ENCODE data around the gene ELP5.

DNA sequence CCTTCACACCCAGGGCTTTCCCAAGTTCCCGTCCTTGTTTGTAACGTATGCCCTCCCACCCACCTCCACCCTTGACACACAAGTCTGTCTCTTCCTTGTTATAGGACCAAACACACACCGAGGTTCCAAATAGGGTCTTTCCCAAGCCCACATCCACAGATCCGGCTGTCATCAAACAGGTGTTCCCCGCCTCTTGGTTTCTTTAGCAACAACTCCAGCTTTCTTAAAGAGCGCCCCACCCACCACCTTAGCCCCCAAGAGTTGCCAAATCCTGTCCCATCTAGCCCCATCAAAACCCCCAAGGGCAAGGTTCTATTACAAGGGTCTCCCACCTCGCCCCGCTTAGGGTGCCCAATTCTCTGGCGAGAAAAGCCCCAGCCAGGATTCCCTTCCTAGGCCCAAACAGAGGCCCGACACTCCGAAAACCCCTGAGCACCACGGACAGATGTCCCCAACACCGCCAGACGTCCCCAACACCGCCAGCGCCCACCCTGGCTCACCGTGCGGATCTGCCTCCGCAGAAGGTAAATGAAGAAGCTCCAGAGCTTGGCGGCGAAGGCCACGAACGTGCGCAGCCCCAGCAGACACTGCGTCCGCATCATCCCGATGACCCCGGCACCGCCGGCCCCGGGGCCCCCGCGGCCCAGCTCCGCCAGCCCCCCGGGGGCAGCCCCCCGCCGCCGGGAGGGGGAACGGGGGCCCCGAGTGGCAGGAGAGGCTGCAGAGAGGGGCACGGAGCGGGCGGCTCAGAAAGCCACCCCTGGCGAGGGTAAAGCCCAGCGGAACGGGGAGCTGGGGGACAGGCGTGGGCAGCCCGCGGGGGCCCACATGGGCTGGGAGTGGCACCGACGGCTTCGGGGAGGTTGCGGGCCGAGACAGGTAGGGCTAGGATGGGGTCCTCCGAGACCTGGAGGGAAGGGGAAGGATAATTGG is 1.1 kb upstream of the ELP5 start:
- TF ChIP-seq, protein P1, sequence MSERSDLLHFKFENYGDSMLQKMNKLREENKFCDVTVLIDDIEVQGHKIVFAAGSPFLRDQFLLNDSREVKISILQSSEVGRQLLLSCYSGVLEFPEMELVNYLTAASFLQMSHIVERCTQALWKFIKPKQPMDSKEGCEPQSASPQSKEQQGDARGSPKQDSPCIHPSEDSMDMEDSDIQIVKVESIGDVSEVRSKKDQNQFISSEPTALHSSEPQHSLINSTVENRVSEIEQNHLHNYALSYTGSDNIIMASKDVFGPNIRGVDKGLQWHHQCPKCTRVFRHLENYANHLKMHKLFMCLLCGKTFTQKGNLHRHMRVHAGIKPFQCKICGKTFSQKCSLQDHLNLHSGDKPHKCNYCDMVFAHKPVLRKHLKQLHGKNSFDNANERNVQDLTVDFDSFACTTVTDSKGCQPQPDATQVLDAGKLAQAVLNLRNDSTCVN (tag by site-specific recombination; optimal IDR thresholded peaks at IDR 0.05): no peak
- TF ChIP-seq, protein P2, sequence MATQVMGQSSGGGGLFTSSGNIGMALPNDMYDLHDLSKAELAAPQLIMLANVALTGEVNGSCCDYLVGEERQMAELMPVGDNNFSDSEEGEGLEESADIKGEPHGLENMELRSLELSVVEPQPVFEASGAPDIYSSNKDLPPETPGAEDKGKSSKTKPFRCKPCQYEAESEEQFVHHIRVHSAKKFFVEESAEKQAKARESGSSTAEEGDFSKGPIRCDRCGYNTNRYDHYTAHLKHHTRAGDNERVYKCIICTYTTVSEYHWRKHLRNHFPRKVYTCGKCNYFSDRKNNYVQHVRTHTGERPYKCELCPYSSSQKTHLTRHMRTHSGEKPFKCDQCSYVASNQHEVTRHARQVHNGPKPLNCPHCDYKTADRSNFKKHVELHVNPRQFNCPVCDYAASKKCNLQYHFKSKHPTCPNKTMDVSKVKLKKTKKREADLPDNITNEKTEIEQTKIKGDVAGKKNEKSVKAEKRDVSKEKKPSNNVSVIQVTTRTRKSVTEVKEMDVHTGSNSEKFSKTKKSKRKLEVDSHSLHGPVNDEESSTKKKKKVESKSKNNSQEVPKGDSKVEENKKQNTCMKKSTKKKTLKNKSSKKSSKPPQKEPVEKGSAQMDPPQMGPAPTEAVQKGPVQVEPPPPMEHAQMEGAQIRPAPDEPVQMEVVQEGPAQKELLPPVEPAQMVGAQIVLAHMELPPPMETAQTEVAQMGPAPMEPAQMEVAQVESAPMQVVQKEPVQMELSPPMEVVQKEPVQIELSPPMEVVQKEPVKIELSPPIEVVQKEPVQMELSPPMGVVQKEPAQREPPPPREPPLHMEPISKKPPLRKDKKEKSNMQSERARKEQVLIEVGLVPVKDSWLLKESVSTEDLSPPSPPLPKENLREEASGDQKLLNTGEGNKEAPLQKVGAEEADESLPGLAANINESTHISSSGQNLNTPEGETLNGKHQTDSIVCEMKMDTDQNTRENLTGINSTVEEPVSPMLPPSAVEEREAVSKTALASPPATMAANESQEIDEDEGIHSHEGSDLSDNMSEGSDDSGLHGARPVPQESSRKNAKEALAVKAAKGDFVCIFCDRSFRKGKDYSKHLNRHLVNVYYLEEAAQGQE (tag by site-specific recombination; IDR thresholded peaks at IDR 0.05): no peak; the same call in 1 of the 2 replicates
- no peak for TF ChIP-seq ZBTB7A (tag by site-specific recombination; IDR thresholded peaks at IDR 0.05; ENCODE audit: low read depth)
